ENCODE measurements around the gene BRI3BP.

DNA sequence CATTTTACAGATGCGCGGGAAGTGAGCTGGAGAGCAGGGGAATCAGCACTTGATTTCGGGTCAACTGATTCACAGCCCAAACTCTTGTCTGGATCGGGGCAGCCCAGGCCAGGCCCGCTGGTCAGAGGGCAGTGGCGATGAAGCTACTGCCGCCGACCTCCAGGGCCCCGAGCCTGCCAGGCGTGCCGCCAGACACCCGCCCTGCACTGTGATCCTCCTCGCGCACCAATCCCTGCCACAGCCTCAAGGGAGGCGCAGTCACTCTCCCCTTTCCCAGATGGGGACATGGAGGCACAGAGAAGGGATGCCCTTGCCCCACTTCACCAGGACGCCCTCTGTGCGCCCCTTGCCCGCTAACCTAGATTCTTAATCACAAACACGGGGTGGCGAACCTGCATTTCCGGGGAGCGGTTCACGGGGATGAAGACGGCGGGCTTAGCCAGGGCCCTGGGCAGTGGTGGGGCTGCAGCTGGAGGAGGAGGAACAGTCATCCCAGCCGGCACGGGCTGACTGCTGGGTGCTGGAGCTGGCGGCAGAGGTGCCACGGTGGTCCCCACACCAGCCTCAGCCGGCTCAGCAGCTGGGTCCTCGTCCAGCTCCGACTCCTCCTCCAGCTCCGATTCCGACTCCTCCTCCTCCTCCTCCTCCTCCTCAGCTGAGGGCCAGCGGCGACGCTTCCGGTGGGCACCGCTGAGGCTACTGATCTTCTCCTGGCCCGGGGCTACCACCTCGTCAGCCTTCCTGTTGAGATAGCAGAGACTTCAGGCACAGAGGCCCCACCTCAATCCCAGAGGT lies 13.2 kb upstream of the BRI3BP start:
- no peak for TF ChIP-seq POLR2A (IDR thresholded peaks at IDR 0.05)
- TF ChIP-seq, protein P1, sequence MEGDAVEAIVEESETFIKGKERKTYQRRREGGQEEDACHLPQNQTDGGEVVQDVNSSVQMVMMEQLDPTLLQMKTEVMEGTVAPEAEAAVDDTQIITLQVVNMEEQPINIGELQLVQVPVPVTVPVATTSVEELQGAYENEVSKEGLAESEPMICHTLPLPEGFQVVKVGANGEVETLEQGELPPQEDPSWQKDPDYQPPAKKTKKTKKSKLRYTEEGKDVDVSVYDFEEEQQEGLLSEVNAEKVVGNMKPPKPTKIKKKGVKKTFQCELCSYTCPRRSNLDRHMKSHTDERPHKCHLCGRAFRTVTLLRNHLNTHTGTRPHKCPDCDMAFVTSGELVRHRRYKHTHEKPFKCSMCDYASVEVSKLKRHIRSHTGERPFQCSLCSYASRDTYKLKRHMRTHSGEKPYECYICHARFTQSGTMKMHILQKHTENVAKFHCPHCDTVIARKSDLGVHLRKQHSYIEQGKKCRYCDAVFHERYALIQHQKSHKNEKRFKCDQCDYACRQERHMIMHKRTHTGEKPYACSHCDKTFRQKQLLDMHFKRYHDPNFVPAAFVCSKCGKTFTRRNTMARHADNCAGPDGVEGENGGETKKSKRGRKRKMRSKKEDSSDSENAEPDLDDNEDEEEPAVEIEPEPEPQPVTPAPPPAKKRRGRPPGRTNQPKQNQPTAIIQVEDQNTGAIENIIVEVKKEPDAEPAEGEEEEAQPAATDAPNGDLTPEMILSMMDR (IDR thresholded peaks at IDR 0.05 in 8 of 11, conservative IDR thresholded peaks at IDR 0.05 in 3 of 11) = no peak
